ENCODE results near the gene PRELID2.

Gene PRELID2

GRCh38 chr5:145830594-145830993 lies 4.5 kb downstream of the PRELID2 start:
- ChIA-PET POLR2A (interaction anchor here (0.8 kb wide), 1 partner anchor 106 kb away, joined by 4 read pairs; the partner anchor contains the start of gene SH3RF2), CTCF (interaction anchor here (1.2 kb wide), 1 partner anchor 58 kb away, joined by 4 read pairs; no protein-coding TSS in a partner anchor)
- DNase-seq (ENCODE audit: extremely low spot score), result no peak
- TF ChIP-seq SUZ12 (IDR thresholded peaks at IDR 0.05) (no peak), CTBP1 (IDR thresholded peaks at IDR 0.05; ENCODE audit: borderline replicate concordance) (no peak), L3MBTL2 (conservative IDR thresholded peaks at IDR 0.05) (no peak), FOXA1 (IDR thresholded peaks at IDR 0.05) (no peak), NFRKB (IDR thresholded peaks at IDR 0.05) (no peak), ELF4 (IDR thresholded peaks at IDR 0.05) (no peak), TARDBP (IDR thresholded peaks at IDR 0.05) (no peak), SP1 (IDR thresholded peaks at IDR 0.05) (no peak)

GRCh38 chr5:145829708-145830361 lies 5.3 kb downstream of the PRELID2 start:
- TF ChIP-seq BHLHE40 (IDR thresholded peaks at IDR 0.05; ENCODE audit: borderline replicate concordance), result no peak
- no peak for TF ChIP-seq LEF1 (IDR thresholded peaks at IDR 0.05; ENCODE audit: borderline replicate concordance)
- no peak for TF ChIP-seq NFRKB (IDR thresholded peaks at IDR 0.05)
- TF ChIP-seq HDGF (IDR thresholded peaks at IDR 0.05; ENCODE audit: borderline replicate concordance), result no peak
- no peak for TF ChIP-seq ARNT (IDR thresholded peaks at IDR 0.05)
- TF ChIP-seq FOXK2 (IDR thresholded peaks at IDR 0.05), result no peak
- TF ChIP-seq ZNF384 (IDR thresholded peaks at IDR 0.05), result no peak
- no peak for TF ChIP-seq ELF4 (IDR thresholded peaks at IDR 0.05)
- no peak for TF ChIP-seq FOXM1 (IDR thresholded peaks at IDR 0.05; ENCODE audit: borderline replicate concordance)
- no peak for TF ChIP-seq TARDBP (IDR thresholded peaks at IDR 0.05)
- peak; percentile 43; the same call in 1 of the 2 replicates for TF ChIP-seq FOXA1 (IDR thresholded peaks at IDR 0.05)
- no peak for TF ChIP-seq SP1 (IDR thresholded peaks at IDR 0.05)
- TF ChIP-seq, protein P1, sequence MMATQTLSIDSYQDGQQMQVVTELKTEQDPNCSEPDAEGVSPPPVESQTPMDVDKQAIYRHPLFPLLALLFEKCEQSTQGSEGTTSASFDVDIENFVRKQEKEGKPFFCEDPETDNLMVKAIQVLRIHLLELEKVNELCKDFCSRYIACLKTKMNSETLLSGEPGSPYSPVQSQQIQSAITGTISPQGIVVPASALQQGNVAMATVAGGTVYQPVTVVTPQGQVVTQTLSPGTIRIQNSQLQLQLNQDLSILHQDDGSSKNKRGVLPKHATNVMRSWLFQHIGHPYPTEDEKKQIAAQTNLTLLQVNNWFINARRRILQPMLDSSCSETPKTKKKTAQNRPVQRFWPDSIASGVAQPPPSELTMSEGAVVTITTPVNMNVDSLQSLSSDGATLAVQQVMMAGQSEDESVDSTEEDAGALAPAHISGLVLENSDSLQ (IDR thresholded peaks at IDR 0.05), result peak; percentile 56
- TF ChIP-seq CTBP1 (IDR thresholded peaks at IDR 0.05; ENCODE audit: borderline replicate concordance), result no peak
- DNase-seq (ENCODE audit: extremely low spot score), result no peak
- POLR2A ChIA-PET, result interaction anchor here (0.8 kb wide), 1 partner anchor 106 kb away, joined by 4 read pairs; the partner anchor contains the start of gene SH3RF2
- CTCF ChIA-PET, result no interaction called here

GRCh38 chr5:145826895-145827674 lies 8.1 kb downstream of the PRELID2 start:
- TF ChIP-seq HDGF (IDR thresholded peaks at IDR 0.05; ENCODE audit: borderline replicate concordance) (no peak), ELF4 (IDR thresholded peaks at IDR 0.05) (no peak), FOXM1 (IDR thresholded peaks at IDR 0.05; ENCODE audit: borderline replicate concordance) (no peak), LEF1 (IDR thresholded peaks at IDR 0.05; ENCODE audit: borderline replicate concordance) (no peak), TARDBP (IDR thresholded peaks at IDR 0.05) (no peak), SP1 (IDR thresholded peaks at IDR 0.05) (no peak), ZNF384 (IDR thresholded peaks at IDR 0.05) (no peak), FOXA1 (IDR thresholded peaks at IDR 0.05) (no peak), NFRKB (IDR thresholded peaks at IDR 0.05) (no peak)
- ChIA-PET POLR2A (no interaction called here), CTCF (interaction anchor here (0.7 to 2.2 kb wide), 5 partner anchors 8 to 146 kb away, joined by 3 to 17 read pairs (median 3); partner anchors contain the start of gene PRELID2)
- no peak for DNase-seq (ENCODE audit: extremely low spot score)

- ChIA-PET CTCF (interaction anchor here (0.7 to 2.2 kb wide), 8 partner anchors 9 to 165 kb away, joined by 3 to 17 read pairs (median 4); partner anchors contain the start of gene PRELID2), POLR2A (interaction anchor here (0.6 to 0.7 kb wide), 2 partner anchors 9 to 12 kb away, joined by 3 read pairs; partner anchors contain the start of gene PRELID2)
- no peak for TF ChIP-seq FOXA1 (IDR thresholded peaks at IDR 0.05)
- TF ChIP-seq, protein P1 (IDR thresholded peaks at IDR 0.05), result peak; percentile 54
- DNase-seq (ENCODE audit: extremely low spot score), result peak; percentile 26
Observed at GRCh38 chr5:145825751-145826180, 9.4 kb downstream of the PRELID2 start.

DNA sequence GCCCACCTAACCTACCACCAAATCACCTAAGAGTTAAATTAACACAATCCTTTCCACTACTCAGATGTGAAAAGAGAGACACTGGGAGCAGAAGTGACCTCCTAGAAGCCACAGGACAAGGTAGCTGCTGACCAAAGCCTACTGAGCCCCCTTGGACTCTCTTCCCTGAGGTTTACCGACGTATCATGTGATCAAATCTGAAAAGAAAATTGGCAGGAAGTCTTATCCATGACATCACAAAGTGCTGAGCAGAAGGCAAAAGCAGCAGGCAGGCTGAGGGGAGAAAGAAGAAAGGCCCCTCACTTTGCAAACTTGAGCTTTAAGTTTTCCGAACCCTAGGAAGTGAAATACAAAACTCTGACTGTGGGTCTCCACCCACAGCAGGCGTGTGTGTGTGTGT lies 11.1 kb downstream of the PRELID2 start:
- ChIA-PET CTCF (interaction anchor here (0.6 to 1.1 kb wide), 3 partner anchors 11 to 1621 kb away, joined by 3 read pairs; no protein-coding TSS in a partner anchor), POLR2A (no interaction called here)
- DNase-seq (ENCODE audit: extremely low spot score), result no peak
- no peak for TF ChIP-seq SUZ12 (IDR thresholded peaks at IDR 0.05)
- TF ChIP-seq FOXM1 (IDR thresholded peaks at IDR 0.05; ENCODE audit: borderline replicate concordance), result no peak
- no peak for TF ChIP-seq ZNF384 (IDR thresholded peaks at IDR 0.05)
- TF ChIP-seq L3MBTL2 (conservative IDR thresholded peaks at IDR 0.05), result no peak
- no peak for TF ChIP-seq CTBP1 (IDR thresholded peaks at IDR 0.05; ENCODE audit: borderline replicate concordance)
- TF ChIP-seq, protein P1 (IDR thresholded peaks at IDR 0.05), result no peak
- no peak for TF ChIP-seq NFRKB (IDR thresholded peaks at IDR 0.05)
- TF ChIP-seq TARDBP (IDR thresholded peaks at IDR 0.05), result no peak
- TF ChIP-seq ELF4 (IDR thresholded peaks at IDR 0.05), result no peak
- no peak for TF ChIP-seq FOXK2 (IDR thresholded peaks at IDR 0.05)
- no peak for TF ChIP-seq LEF1 (IDR thresholded peaks at IDR 0.05; ENCODE audit: borderline replicate concordance)

DNA sequence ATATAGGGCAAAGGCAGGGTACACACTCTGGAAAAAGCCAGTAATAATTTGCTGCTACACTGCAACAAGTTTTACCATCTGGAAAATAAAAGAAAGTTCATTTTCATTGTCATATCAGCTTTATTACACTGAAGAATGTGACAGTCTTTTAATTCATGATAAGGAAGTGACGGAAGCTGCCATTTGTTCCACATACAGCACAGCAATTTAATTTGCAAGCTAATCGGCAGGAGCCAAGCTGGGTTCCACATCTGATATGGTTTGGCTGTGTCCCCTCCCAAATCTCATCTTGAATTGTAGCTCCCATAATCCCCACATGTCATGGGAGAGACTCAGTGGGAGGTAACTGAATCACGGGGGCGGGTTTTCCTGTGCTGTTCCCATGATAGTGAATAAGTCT lies 16.5 kb downstream of the PRELID2 start:
- TF ChIP-seq ELF4 (IDR thresholded peaks at IDR 0.05) (no peak), SUZ12 (IDR thresholded peaks at IDR 0.05) (no peak), FOXK2 (IDR thresholded peaks at IDR 0.05) (no peak), NFRKB (IDR thresholded peaks at IDR 0.05) (no peak), TARDBP (IDR thresholded peaks at IDR 0.05) (no peak), ARNT (IDR thresholded peaks at IDR 0.05) (no peak), CTBP1 (IDR thresholded peaks at IDR 0.05; ENCODE audit: borderline replicate concordance) (no peak)
- ChIA-PET CTCF (interaction anchor here (0.8 kb wide), 1 partner anchor 150 kb away, joined by 3 read pairs; no protein-coding TSS in a partner anchor), POLR2A (no interaction called here)
- DNase-seq (ENCODE audit: extremely low spot score), result no peak

All from HEK293T (cell line).